Osteoblast (primary cell): Measurements from ENCODE around the gene OR9A2. TPM values are rescaled to one million over a fixed set of nuclear protein-coding genes. Genes with fewer than 3 reads are reported as not detected.

Experiments used
- DNase-seq: peaks from one replicate; pipeline ENCODE4 v3.0.0; 2011; ENCODE audit warnings: low spot score, mixed read lengths; ENCODE audit not compliant: insufficient read length; ENCODE audit errors: missing footprints
- H2AFZ ChIP-seq: 2 replicates; pipeline ENCODE4 v1.6.0; 2011; ENCODE audit warnings: mild to moderate bottlenecking, low read length
- H3K27ac ChIP-seq: 2 replicates; pipeline ENCODE4 v1.5.1; 2011; ENCODE audit warnings: mild to moderate bottlenecking, low read depth, low read length, moderate library complexity
- H3K27me3 ChIP-seq: 2 replicates; pipeline ENCODE4 v1.6.0; 2012; ENCODE audit warnings: mild to moderate bottlenecking, control low read depth, inconsistent platforms, low read length, moderate library complexity; ENCODE audit not compliant: insufficient read depth
- H3K36me3 ChIP-seq: 2 replicates; pipeline ENCODE4 v1.5.1; 2011; ENCODE audit warnings: mild to moderate bottlenecking, low read length, control low read depth, moderate library complexity; ENCODE audit not compliant: insufficient read depth
- H3K4me1 ChIP-seq: 2 replicates; pipeline ENCODE4 v1.5.1; 2011; ENCODE audit warnings: mild to moderate bottlenecking, low read length, control low read depth, moderate library complexity; ENCODE audit not compliant: insufficient read depth
- H3K4me2 ChIP-seq: 2 replicates; pipeline ENCODE4 v1.6.0; 2011; ENCODE audit warnings: mild to moderate bottlenecking, low read length; ENCODE audit not compliant: insufficient read depth
- H3K4me3 ChIP-seq: fragments of 200-600 bp; sonication (generic); 3 replicates; pipeline ENCODE4 v1.5.1; 2012; ENCODE audit warnings: mild to moderate bottlenecking, low read length, inconsistent platforms; ENCODE audit not compliant: insufficient read depth
- H3K79me2 ChIP-seq: 2 replicates; pipeline ENCODE4 v1.6.0; 2012; ENCODE audit warnings: mild to moderate bottlenecking, low read length, control low read depth, inconsistent platforms; ENCODE audit not compliant: insufficient read depth
- H3K9me3 ChIP-seq: 2 replicates; pipeline ENCODE4 v1.5.1; 2011; ENCODE audit warnings: low read depth, low read length, control low read depth
- H4K20me1 ChIP-seq: 2 replicates; pipeline ENCODE4 v1.6.0; 2012; ENCODE audit warnings: mild to moderate bottlenecking, low read length, control low read depth; ENCODE audit not compliant: insufficient read depth
- CTCF ChIP-seq: IDR thresholded peaks from 2 replicates; pipeline ENCODE4 v1.5.1; 2011; ENCODE audit warnings: mild to moderate bottlenecking, low read depth, low read length, moderate library complexity; ENCODE audit errors: extremely low read depth
- total RNA-seq: library from RNA; depleted of rRNA; stranded (reverse); fragments of >200 nt; gene quantifications from 2 replicates; pipeline ENCODE4 v1.2.3, GENCODE V29; 2012

OR9A2 gene
- total RNA-seq, 1 donor, result not detected

DNA sequence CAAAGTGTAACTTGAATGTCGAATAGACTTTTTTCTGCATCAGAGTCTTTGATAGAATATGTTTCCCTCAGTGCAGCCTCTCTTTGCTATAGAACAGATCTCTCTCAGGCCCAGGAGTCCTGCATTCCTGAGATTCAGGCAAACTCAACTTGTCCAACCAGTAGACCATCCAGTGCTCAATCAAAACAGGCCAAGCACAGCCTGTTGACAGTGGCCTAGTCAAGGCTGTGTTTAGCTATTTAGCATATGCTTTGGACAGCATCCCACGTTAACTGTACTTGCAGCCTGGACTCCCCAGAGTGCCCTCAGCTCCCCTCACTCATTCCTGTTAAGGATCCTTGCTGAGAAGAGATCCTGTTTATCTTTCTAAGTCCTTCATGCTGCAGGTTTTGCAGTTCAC, 41.5 kb upstream of the OR9A2 start:
- no peak for TF ChIP-seq CTCF
- H3K4me1 ChIP-seq, result no peaks in the 10 kb centered on the region
- H3K79me2 ChIP-seq, result no peaks in the 10 kb centered on the region
- no peak for DNase-seq
- H3K27me3 ChIP-seq, result no peaks in the 10 kb centered on the region
- no peaks in the 10 kb centered on the region for H3K9me3 ChIP-seq
- H2AFZ ChIP-seq, result no peak overlapping the region
- no peaks in the 10 kb centered on the region for H3K36me3 ChIP-seq
- no peaks in the 10 kb centered on the region for H4K20me1 ChIP-seq
- H3K27ac ChIP-seq, result no peak overlapping the region
- no peak overlapping the region for H3K4me2 ChIP-seq
- no peak overlapping the region for H3K4me3 ChIP-seq

- Histone ChIP-seq H3K4me1 (no peaks in the 10 kb centered on the region), H4K20me1 (no peaks in the 10 kb centered on the region), H3K4me2 (no peak overlapping the region), H3K36me3 (no peaks in the 10 kb centered on the region), H3K27ac (no peak overlapping the region), H3K4me3 (no peak overlapping the region), H2AFZ (no peak overlapping the region), H3K9me3 (no peaks in the 10 kb centered on the region), H3K27me3 (no peaks in the 10 kb centered on the region), H3K79me2 (no peaks in the 10 kb centered on the region)
- no peak for DNase-seq
- no peak for TF ChIP-seq CTCF
Measured at GRCh38 chr7:143063741-143064140, 36.8 kb upstream of the OR9A2 start.

DNA sequence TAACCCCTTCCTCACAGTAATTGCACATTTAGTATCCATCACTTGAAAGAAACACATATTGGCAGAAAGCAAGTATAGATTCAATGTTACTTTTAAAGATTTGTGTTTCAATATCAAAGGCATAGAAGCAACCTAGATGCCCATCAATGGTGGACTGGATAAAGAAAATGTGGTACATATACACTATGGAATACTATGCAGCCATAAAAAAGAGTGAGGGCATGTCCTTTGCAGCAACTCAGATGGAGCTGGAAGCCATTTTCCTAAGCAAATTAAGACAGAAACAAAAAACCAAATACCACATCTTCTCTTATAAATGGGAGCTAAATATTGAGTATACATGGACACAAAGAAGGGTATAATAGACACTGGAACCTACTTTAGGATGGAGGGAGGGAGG, 28.8 kb upstream of the OR9A2 start:
- H2AFZ ChIP-seq, result no peak overlapping the region
- no peaks in the 10 kb centered on the region for H3K4me1 ChIP-seq
- H3K27ac ChIP-seq, result no peak overlapping the region
- no peaks in the 10 kb centered on the region for H3K27me3 ChIP-seq
- no peaks in the 10 kb centered on the region for H3K79me2 ChIP-seq
- H3K36me3 ChIP-seq, result no peaks in the 10 kb centered on the region
- H4K20me1 ChIP-seq, result no peaks in the 10 kb centered on the region
- no peak overlapping the region for H3K4me2 ChIP-seq
- H3K4me3 ChIP-seq, result no peak overlapping the region
- DNase-seq, result no peak
- no peak for TF ChIP-seq CTCF
- H3K9me3 ChIP-seq, result no peaks in the 10 kb centered on the region

- Histone ChIP-seq H3K36me3 (no peaks in the 10 kb centered on the region), H3K27me3 (no peaks in the 10 kb centered on the region), H3K4me1 (no peaks in the 10 kb centered on the region), H3K27ac (no peak overlapping the region), H3K4me3 (no peak overlapping the region), H3K9me3 (no peaks in the 10 kb centered on the region), H3K4me2 (no peak overlapping the region), H4K20me1 (no peaks in the 10 kb centered on the region), H2AFZ (no peak overlapping the region), H3K79me2 (no peaks in the 10 kb centered on the region)
- TF ChIP-seq CTCF, result no peak
- no peak for DNase-seq
Measured at GRCh38 chr7:143054621-143055020, 27.7 kb upstream of the OR9A2 start.
